Adrenal gland (tissue), 12 donors: ENCODE measurements around the gene OSBPL6. TPM values are rescaled to one million over a fixed set of nuclear protein-coding genes. Genes with fewer than 3 reads are reported as not detected.

Source experiments
- DNase-seq, 7 donors: peaks; one replicate each; pipeline ENCODE4 v3.0.0-alpha.2; 2019 to 2020
- H3K27ac ChIP-seq, 5 donors: fragments of 200-600 bp; sonication (generic) in 4 of 5; 1 replicate in 3 of 5; 2 replicates in 2 of 5; pipeline versions ENCODE4 v1.5.1 to v1.8.0; 2016 to 2020; ENCODE audit warnings: mild to moderate bottlenecking in 1 of 5
- H3K27me3 ChIP-seq: fragments of 200-600 bp; 2 replicates; pipeline ENCODE4 v1.8.0; 2021
- H3K36me3 ChIP-seq, 2 donors: fragments of 200-600 bp; replicated peaks in 1 of 2; 1 replicate in 1 of 2; 2 replicates in 1 of 2; pipeline versions ENCODE4 v1.5.1 to v1.8.0; 2018 to 2022
- H3K4me1 ChIP-seq, 2 donors: fragments of 200-600 bp; replicated peaks in 1 of 2; 1 replicate in 1 of 2; 2 replicates in 1 of 2; pipeline versions ENCODE4 v1.5.1 to v1.8.0; 2018 to 2021
- H3K4me3 ChIP-seq, 4 donors: fragments of 200-600 bp; sonication (generic) in 3 of 4; one replicate each; pipeline ENCODE4 v1.5.1; 2016 to 2018
- H3K9me3 ChIP-seq, 3 donors: fragments of 200-600 bp; sonication (generic) in 1 of 3; replicated peaks in 1 of 3; 1 replicate in 2 of 3; 2 replicates in 1 of 3; pipeline versions ENCODE4 v1.5.1 to v1.8.0; 2016 to 2021
- POLR2A ChIP-seq, 2 donors: fragments of 450-650 bp; IDR thresholded peaks; one replicate each; pipeline ENCODE4 v1.6.1; 2017; ENCODE audit warnings: antibody characterized with exemption in 2 of 2, mild to moderate bottlenecking in 2 of 2, moderate library complexity in 1 of 2
- WGBS, 4 donors: extraction: QIAGEN DNeasy Blood & Tissue Kit in 2 of 4; methylation state at CpG; one replicate each; pipeline versions ENCODE4 v1.1.5 to v1.1.7; 2013 to 2017; 5-methylcytosine and 5-hydroxymethylcytosine counted together
- intact Hi-C, 2 donors: fragments of 100-400 bp; cut with DNase I; formaldehyde crosslinking; loops; one replicate each; pipeline versions ENCODE4 v1.14.1 to v1.15.0; 2022 to 2023
- polyA plus RNA-seq, 3 donors: library from polyadenylated mRNA; stranded (reverse); fragments of 200-250 nt in 2 of 3; fragments of 350-450 nt in 1 of 3; fragmentation: Illumina TruSeq in 1 of 3; extraction: RNeasy Lipid Tissue Mini Kit (QIAGEN cat#74804) in 1 of 3; gene quantifications; one replicate each; pipeline ENCODE4 v1.2.3, GENCODE V29; 2013 to 2014
- total RNA-seq, 9 donors: library from RNA; depleted of rRNA in 4 of 9; stranded (reverse); fragments of >200 nt in 4 of 9; fragments of 120-200 nt in 1 of 9; fragmentation: NEBNext Ultra II Directional in 1 of 9; extraction: Animal tissue kit (Norgen Biotek cat#: 25700) in 1 of 9; gene quantifications; one replicate each; pipeline versions ENCODE4 v1.1.0 to v1.2.4, GENCODE V29; 2013 to 2023
- TF ChIP-seq, protein P1 (sequence below), 6 experiments: fragments of 450-650 bp in 4 of 6; fragments of 200-600 bp in 2 of 6; sonication (generic) in 1 of 6; IDR thresholded peaks; 1 replicate in 5 of 6; 2 replicates in 1 of 6; pipeline versions ENCODE4 v1.5.1 to v1.8.0; 2016 to 2021; ENCODE audit warnings: antibody characterized with exemption in 6 of 6, mild to moderate bottlenecking in 2 of 6, moderate library complexity in 1 of 6
- donor health status: healthy with polysubstance abuse.
- donor health status: Bipolar disorder and iron deficiency.
- donor health status: DM: yes; HTN: yes; CAD: no.
- donor health status: DM: no; HTN: no; CAD: no.
- donor health status: DM: no; HTN: no; CAD: no.
- donor health status: DM: yes; HTN: yes; CAD: no.

Gene OSBPL6
- total and polyA plus RNA-seq, 12 donors: 0.16 to 12.0 (median 0.98) TPM; not detected in 1

DNA sequence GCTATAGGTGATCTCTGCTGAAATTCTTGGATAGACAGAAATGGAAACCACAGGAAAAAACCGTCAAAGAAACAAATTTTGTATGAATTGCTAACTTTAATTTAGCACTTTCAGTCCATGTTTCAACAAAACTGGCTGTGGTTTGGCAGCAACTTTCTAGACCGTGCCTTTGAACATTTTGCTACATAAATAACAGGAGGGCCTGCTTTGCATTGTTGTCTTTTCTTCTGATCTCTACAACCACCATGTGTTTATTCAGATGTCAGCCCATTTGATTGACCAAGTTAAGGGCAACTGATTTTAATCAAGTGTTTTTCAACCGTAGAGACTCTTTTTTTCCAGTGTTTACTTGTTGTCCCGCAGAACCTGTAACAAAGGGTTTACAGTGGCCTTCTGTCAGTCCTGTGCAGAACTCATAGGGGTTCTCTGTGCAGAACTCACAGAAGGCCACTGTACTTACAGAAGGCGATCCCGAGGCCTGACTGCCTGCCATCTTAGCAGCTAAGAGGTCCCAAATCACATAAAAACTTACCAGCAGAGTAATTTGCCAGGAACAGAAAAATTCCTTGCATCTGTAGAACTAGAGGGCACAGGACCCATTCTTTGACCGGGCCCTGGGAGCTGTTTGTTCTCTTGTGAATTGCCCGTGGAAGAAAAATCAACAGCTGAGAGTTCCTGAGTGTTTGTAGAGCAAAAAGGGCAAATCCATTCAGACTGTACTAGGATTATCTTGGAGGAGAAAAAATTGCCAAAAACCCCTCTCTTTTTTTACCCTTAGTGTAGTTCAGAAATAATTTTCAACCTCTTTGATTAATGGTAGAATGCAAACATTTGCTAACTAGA, 136.1 kb downstream of the OSBPL6 start:
- TF ChIP-seq, protein P1, sequence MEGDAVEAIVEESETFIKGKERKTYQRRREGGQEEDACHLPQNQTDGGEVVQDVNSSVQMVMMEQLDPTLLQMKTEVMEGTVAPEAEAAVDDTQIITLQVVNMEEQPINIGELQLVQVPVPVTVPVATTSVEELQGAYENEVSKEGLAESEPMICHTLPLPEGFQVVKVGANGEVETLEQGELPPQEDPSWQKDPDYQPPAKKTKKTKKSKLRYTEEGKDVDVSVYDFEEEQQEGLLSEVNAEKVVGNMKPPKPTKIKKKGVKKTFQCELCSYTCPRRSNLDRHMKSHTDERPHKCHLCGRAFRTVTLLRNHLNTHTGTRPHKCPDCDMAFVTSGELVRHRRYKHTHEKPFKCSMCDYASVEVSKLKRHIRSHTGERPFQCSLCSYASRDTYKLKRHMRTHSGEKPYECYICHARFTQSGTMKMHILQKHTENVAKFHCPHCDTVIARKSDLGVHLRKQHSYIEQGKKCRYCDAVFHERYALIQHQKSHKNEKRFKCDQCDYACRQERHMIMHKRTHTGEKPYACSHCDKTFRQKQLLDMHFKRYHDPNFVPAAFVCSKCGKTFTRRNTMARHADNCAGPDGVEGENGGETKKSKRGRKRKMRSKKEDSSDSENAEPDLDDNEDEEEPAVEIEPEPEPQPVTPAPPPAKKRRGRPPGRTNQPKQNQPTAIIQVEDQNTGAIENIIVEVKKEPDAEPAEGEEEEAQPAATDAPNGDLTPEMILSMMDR (IDR thresholded peaks at IDR 0.05): no peak
- TF ChIP-seq POLR2A (IDR thresholded peaks at IDR 0.05): no peak
- DNase-seq: no peak
- WGBS, 4 donors: 86 to 90% (median 88%) methylated on average over 8 of the region's 8 CpGs
- intact Hi-C loops: no loop called here
- Histone ChIP-seq H3K4me1 (no peaks in the 10 kb centered on the region), H3K9me3 (no peaks in the 10 kb centered on the region), H3K36me3 (no peaks in the 10 kb centered on the region), H3K27ac (no peak overlapping the region), H3K27me3 (no peaks in the 10 kb centered on the region), H3K4me3 (no peak overlapping the region)

DNA sequence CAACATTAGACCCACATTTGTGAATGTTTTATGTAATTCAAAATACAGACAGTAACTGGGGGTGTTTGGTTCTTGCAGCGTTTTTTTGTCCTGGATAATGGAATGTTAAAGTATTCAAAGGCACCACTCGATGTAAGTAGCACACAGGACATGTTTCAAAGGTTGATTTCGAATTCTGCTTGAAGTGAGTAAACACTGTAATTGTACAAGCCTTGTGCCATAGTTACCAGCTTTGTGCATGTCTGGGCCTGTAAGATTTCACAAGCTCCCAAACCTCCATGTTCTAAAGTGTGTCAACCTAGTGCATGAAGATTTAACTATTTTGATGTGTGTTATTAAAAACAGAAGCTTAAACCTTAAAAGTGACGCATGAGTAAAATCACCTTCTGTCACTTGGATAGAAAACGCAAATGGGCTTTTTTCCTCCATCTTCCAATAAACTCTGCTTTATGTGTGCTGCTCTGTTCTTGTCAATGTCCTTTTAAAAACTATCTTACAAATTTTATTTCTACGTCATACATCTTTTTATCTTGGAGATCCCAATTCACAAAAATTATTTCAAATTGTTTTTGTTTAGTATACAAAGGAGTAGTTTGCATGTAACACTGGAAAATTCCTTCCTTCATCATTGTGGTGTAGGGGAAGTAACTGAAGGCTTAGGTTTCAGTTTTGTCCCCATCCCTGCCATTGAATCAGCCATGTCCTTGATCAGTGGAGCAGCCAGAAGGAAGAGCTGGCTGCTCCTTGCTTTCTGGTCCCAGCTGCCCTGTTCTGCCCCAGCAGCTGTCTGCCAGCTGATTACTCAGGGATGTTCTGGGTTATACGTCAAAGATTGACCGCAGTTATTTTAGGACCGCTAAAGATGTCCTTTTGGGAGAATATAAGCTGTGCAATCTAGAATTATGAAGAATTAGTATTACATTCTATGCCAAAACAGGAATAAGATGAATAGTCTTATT, 137.4 kb downstream of the OSBPL6 start:
- intact Hi-C loops: no loop called here
- Histone ChIP-seq H3K4me3 (no peak overlapping the region), H3K36me3 (no peaks in the 10 kb centered on the region), H3K9me3 (no peaks in the 10 kb centered on the region), H3K4me1 (no peaks in the 10 kb centered on the region), H3K27me3 (no peaks in the 10 kb centered on the region), H3K27ac (no peak overlapping the region)
- whole genome bisulfite sequencing, 4 donors: 73 to 78% (median 77%) methylated on average over 9 of the region's 9 CpGs
- TF ChIP-seq, protein P1 (IDR thresholded peaks at IDR 0.05): no peak
- no peak for TF ChIP-seq POLR2A (IDR thresholded peaks at IDR 0.05)
- peak in 1 of 7 donors; percentile 10 for DNase-seq

DNA sequence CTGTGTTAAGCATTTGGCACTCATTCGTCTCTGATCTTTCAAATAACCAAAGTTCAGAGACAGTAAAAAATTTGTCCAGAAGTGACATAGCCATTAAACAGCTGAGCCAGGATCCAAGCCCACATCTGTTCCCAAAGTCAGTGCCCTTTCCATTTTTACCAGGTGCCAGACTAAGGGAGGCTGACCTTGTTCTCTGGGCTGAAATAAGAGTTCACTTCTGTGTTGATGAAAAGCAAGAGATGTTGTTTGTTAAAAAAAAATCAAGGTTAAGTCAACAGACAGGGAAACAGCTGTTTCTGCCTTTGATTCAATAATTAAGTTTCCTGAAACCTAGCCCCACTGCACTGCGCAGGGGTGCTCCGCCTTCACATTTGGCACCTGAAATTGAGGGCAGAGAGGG, 139.5 kb downstream of the OSBPL6 start:
- H3K9me3 ChIP-seq: no peaks in the 10 kb centered on the region
- WGBS, 4 donors: 53 to 64% (median 60%) methylated on average over 3 of the region's 3 CpGs
- H3K4me3 ChIP-seq: no peak overlapping the region
- no peaks in the 10 kb centered on the region for H3K4me1 ChIP-seq
- H3K36me3 ChIP-seq: no peaks in the 10 kb centered on the region
- no peak for TF ChIP-seq POLR2A (IDR thresholded peaks at IDR 0.05)
- TF ChIP-seq, protein P1 (IDR thresholded peaks at IDR 0.05): no peak
- no peaks in the 10 kb centered on the region for H3K27me3 ChIP-seq
- H3K27ac ChIP-seq: no peak overlapping the region
- DNase-seq: no peak
- intact Hi-C loops: no loop called here

DNA sequence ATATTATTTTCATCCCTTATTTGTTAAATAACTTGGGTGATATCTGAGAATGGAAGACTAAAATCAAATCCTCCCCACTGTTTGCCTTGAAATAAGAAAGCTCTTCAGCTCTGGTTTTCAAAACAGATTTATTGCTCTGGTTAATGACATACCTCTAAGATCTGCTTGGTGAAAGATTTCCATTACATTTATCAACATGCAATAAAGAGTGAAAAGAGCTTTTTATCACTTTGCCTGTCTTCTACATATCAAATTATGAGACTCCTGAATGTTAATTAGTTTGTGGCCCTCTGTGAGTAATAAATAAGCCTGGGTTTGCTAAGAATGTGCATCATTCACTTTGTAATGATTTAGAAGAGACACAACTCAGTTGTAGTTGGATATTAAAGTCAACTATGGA, 140.9 kb downstream of the OSBPL6 start:
- no peaks in the 10 kb centered on the region for H3K27me3 ChIP-seq
- H3K36me3 ChIP-seq: no peaks in the 10 kb centered on the region
- TF ChIP-seq, protein P1 (IDR thresholded peaks at IDR 0.05): no peak
- no peak for TF ChIP-seq POLR2A (IDR thresholded peaks at IDR 0.05)
- H3K4me1 ChIP-seq: no peaks in the 10 kb centered on the region
- H3K9me3 ChIP-seq: no peaks in the 10 kb centered on the region
- H3K27ac ChIP-seq: no peak overlapping the region
- intact Hi-C loops: no loop called here
- H3K4me3 ChIP-seq: no peak overlapping the region
- no peak for DNase-seq
